Smooth muscle cell (in vitro differentiated cells): Measurements from ENCODE around the gene CSMD2. TPM values are rescaled to one million over a fixed set of nuclear protein-coding genes. Genes with fewer than 3 reads are reported as not detected.

Source experiments
- DNase-seq: peaks from one replicate; lab custom pipeline; 2025; ENCODE audit not compliant: unreplicated experiment; lab: John Stamatoyannopoulos, UW
- H2AFZ ChIP-seq: fragments of 200-600 bp; sonication (generic); 2 replicates; pipeline ENCODE4 v1.6.0; 2016; ENCODE audit warnings: antibody characterized with exemption, low read depth, mild to moderate bottlenecking
- H3F3A ChIP-seq: fragments of 200-600 bp; sonication (generic); 2 replicates; pipeline ENCODE4 v1.6.0; 2017; ENCODE audit warnings: antibody characterized with exemption, low read depth
- H3K27ac ChIP-seq: fragments of 200-600 bp; sonication (generic); 2 replicates; pipeline ENCODE4 v1.5.1; 2016; ENCODE audit warnings: low read depth, mild to moderate bottlenecking
- H3K27me3 ChIP-seq: fragments of 200-600 bp; sonication (generic); 2 replicates; pipeline ENCODE4 v1.6.1; 2016; ENCODE audit warnings: low read depth, mild to moderate bottlenecking
- H3K36me3 ChIP-seq: fragments of 200-600 bp; sonication (generic); 2 replicates; pipeline ENCODE4 v1.5.1; 2016; ENCODE audit warnings: low read depth
- H3K4me1 ChIP-seq: fragments of 200-600 bp; sonication (generic); 2 replicates; pipeline ENCODE4 v1.5.1; 2016; ENCODE audit warnings: low read depth
- H3K4me2 ChIP-seq: fragments of 200-600 bp; sonication (generic); 2 replicates; pipeline ENCODE4 v1.6.0; 2016; ENCODE audit warnings: mild to moderate bottlenecking
- H3K4me3 ChIP-seq: fragments of 200-600 bp; sonication (generic); 2 replicates; pipeline ENCODE4 v1.5.1; 2016; ENCODE audit warnings: mild to moderate bottlenecking
- H3K79me2 ChIP-seq: fragments of 200-600 bp; sonication (generic); 2 replicates; pipeline ENCODE4 v1.6.0; 2016; ENCODE audit warnings: low read depth, mild to moderate bottlenecking
- H3K9ac ChIP-seq: fragments of 200-600 bp; sonication (generic); 2 replicates; pipeline ENCODE4 v1.6.0; 2016; ENCODE audit warnings: low read depth
- H3K9me3 ChIP-seq: fragments of 200-600 bp; sonication (generic); replicated peaks from 2 replicates; pipeline ENCODE4 v1.5.1; 2016; ENCODE audit warnings: low read depth
- H4K20me1 ChIP-seq: fragments of 200-600 bp; sonication (generic); 2 replicates; pipeline ENCODE4 v1.6.0; 2016; ENCODE audit warnings: low read depth
- WGBS: methylation state at CpG from one replicate; pipeline ENCODE4 v1.1.7; 2016; ENCODE audit warnings: low lambda C conversion rate; 5-methylcytosine and 5-hydroxymethylcytosine counted together
- polyA plus RNA-seq: library from polyadenylated mRNA; unstranded; fragments of >200 nt; fragmentation: Nextera tagmentation; extraction: Ambion mirVana; gene quantifications from 2 replicates; pipeline ENCODE4 v1.2.1, GENCODE V29; 2016
- total RNA-seq: library from RNA; depleted of rRNA; stranded (reverse); fragments of >200 nt; gene quantifications from 2 replicates; pipeline ENCODE4 v1.2.3, GENCODE V29; 2014
- TF ChIP-seq, protein P1 (sequence below): fragments of 200-600 bp; sonication (generic); IDR thresholded peaks from 2 replicates; pipeline ENCODE4 v1.5.1; 2017; ENCODE audit warnings: borderline replicate concordance, mild to moderate bottlenecking, antibody characterized with exemption; ENCODE audit not compliant: insufficient read depth, poor library complexity, severe bottlenecking

Gene CSMD2
- total and polyA plus RNA-seq, 2 experiments from 2014 or later, result 0.65 to 1.8 TPM

DNA sequence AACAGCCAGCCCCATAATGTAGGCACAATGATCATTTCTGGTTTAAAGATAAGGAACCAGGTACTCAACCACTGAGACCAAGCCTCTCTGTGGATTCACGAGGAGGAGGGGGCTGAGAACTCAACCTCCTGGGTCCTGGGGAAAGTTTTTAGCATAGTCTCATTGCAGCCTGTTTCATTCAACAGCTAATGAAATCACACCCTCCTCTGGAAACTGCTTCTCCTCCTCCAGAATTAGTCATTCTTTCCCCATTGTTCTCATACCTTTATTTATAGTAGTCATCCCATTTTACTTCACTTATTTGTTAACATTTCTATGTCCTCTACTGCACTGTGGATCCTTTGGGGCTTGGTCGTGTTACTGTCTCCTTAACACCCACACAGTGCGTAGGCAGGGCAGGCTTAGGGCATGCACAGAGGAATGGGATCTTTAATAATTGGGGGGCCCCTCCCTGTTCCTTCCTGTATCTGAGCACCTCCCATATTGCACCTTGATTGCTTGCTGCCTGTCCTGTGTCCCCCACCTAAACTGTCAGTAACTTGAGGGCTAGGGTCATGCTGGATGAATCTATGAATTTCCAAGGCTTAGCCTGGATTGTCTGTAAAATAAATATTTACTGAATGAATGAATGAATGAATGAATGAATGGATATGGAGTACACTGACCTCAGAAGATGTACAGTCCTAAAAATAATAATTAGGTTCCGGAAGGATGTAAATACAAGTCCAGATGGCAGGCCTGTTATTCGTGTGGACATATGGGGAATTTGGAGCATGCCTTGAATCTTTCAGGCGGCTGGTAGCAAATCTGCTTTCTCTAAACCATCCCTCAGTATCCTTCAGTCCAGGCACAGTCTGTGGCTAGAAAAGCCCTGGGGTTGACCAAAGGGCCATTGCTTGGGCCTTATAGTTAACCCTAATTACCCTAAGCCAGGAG, 455.0 kb downstream of the CSMD2 start:
- no peaks in the 10 kb centered on the region for H3K36me3 ChIP-seq
- H3K4me1 ChIP-seq, result no peaks in the 10 kb centered on the region
- no peak for DNase-seq
- no peaks in the 10 kb centered on the region for H4K20me1 ChIP-seq
- no peaks in the 10 kb centered on the region for H3K79me2 ChIP-seq
- H3K27me3 ChIP-seq, result peaks cover 3% of the 10 kb centered on the region
- H3F3A ChIP-seq, result no peaks in the 10 kb centered on the region
- H3K9ac ChIP-seq, result no peak overlapping the region
- WGBS, result 71% methylated on average over 6 of the region's 6 CpGs
- no peaks in the 10 kb centered on the region for H3K9me3 ChIP-seq
- no peak overlapping the region for H3K4me3 ChIP-seq
- TF ChIP-seq, protein P1, sequence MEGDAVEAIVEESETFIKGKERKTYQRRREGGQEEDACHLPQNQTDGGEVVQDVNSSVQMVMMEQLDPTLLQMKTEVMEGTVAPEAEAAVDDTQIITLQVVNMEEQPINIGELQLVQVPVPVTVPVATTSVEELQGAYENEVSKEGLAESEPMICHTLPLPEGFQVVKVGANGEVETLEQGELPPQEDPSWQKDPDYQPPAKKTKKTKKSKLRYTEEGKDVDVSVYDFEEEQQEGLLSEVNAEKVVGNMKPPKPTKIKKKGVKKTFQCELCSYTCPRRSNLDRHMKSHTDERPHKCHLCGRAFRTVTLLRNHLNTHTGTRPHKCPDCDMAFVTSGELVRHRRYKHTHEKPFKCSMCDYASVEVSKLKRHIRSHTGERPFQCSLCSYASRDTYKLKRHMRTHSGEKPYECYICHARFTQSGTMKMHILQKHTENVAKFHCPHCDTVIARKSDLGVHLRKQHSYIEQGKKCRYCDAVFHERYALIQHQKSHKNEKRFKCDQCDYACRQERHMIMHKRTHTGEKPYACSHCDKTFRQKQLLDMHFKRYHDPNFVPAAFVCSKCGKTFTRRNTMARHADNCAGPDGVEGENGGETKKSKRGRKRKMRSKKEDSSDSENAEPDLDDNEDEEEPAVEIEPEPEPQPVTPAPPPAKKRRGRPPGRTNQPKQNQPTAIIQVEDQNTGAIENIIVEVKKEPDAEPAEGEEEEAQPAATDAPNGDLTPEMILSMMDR, result no peak
- H3K27ac ChIP-seq, result no peak overlapping the region
- H3K4me2 ChIP-seq, result no peak overlapping the region
- no peak overlapping the region for H2AFZ ChIP-seq

DNA sequence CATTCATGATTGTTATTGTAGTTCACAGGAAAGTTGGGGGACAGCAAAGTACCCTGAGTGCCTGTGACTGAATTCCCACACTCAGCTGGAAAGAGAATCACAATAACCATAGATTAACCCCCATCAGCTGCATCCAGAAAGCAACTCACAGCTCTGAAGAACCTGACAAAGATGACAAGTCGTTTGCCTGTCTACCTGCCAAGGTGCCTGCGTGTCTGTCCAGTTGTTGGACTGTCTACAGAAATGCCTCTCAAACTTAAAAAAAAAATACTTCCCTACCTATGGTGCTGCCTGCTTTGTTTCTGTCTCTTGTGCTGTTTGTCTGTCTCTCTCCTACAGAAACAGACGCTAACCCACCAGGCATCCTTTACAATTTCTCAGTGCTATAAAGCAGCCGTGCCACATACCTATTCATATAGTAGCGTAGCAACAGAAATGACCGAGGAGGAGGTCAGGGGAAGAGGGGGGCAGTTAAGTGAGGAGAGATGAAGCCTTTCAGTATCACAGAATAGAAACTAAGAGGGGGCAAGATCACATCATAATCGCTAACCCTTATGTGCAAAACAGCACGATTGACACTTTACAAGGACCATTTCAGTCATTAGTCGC, 455.8 kb downstream of the CSMD2 start:
- no peak overlapping the region for H3K4me2 ChIP-seq
- TF ChIP-seq, protein P1, result no peak
- H3K4me1 ChIP-seq, result no peaks in the 10 kb centered on the region
- no peak overlapping the region for H3K4me3 ChIP-seq
- no peaks in the 10 kb centered on the region for H3K79me2 ChIP-seq
- H3K27me3 ChIP-seq, result peaks cover 3% of the 10 kb centered on the region
- no peak overlapping the region for H2AFZ ChIP-seq
- DNase-seq, result no peak
- WGBS, result 91% methylated on average over 9 of the region's 9 CpGs
- no peak overlapping the region for H3K9ac ChIP-seq
- no peaks in the 10 kb centered on the region for H4K20me1 ChIP-seq
- H3F3A ChIP-seq, result no peaks in the 10 kb centered on the region
- no peaks in the 10 kb centered on the region for H3K9me3 ChIP-seq
- no peak overlapping the region for H3K27ac ChIP-seq
- no peaks in the 10 kb centered on the region for H3K36me3 ChIP-seq

DNA sequence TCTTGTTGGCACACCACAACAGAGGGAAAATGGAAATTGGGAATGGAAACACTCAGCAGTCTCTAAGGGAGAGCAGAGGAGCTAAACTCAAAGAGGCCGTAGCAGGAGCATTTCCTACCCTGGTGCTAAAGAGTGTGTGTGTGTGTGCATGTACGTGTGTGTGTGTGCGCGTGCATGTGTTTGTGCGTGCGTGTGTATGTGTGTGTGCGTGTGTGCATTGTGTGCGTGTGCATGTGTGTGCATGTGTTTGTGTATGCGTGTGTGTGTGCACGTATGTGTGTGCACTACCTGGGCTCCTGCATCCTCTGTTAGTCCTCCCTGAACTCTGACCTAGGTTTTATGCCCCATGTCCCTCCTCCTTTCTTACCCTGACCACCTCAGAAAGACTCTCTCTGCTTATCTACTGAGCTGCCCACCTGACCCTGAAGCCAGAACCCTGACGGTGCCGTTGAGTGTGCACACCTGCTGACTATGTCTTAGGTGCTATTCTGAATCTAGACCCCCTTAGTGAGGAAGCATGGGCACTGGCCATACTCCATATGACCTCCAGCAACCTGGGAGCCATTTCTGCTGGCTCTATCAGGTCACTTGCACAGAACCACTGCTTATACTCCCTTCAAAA, 458.3 kb downstream of the CSMD2 start:
- H3F3A ChIP-seq, result no peaks in the 10 kb centered on the region
- H3K4me1 ChIP-seq, result no peaks in the 10 kb centered on the region
- no peak overlapping the region for H3K4me2 ChIP-seq
- H3K79me2 ChIP-seq, result no peaks in the 10 kb centered on the region
- DNase-seq, result no peak
- no peak overlapping the region for H3K9ac ChIP-seq
- no peak overlapping the region for H3K4me3 ChIP-seq
- H3K9me3 ChIP-seq, result no peaks in the 10 kb centered on the region
- H3K36me3 ChIP-seq, result no peaks in the 10 kb centered on the region
- TF ChIP-seq, protein P1, result no peak
- 86% methylated on average over 11 of the region's 12 CpGs for WGBS
- no peak overlapping the region for H2AFZ ChIP-seq
- no peak overlapping the region for H3K27ac ChIP-seq
- H3K27me3 ChIP-seq, result no peaks in the 10 kb centered on the region
- no peaks in the 10 kb centered on the region for H4K20me1 ChIP-seq
